GM19395 (cell line): ENCODE results near the gene TGIF2.
"Not testable (repeated sequence)": the region's sequence is repeated elsewhere in the genome, so short reads cannot be mapped to it uniquely, and the experiment has no call there.

ENCODE experiments used
- ATAC-seq: cut with Tn5 transposase; IDR thresholded peaks from one replicate; pipeline ENCODE4 v1.9.1; 2021; ENCODE audit warnings: mild to moderate bottlenecking, moderate library complexity; ENCODE audit not compliant: unreplicated experiment

The TGIF2 gene

GRCh38 chr20:36611625-36612024 lies 38.2 kb downstream of the TGIF2 start:
- no peak for ATAC-seq

GRCh38 chr20:36613974-36614373 lies 40.6 kb downstream of the TGIF2 start:
- no peak for ATAC-seq

GRCh38 chr20:36614781-36615557 lies 41.6 kb downstream of the TGIF2 start:
- ATAC-seq: no peak

GRCh38 chr20:36620917-36621316 lies 47.5 kb downstream of the TGIF2 start:
- no peak for ATAC-seq

GRCh38 chr20:36623444-36623843 lies 50.0 kb downstream of the TGIF2 start:
- no peak for ATAC-seq

GRCh38 chr20:36624068-36624943 lies 50.9 kb downstream of the TGIF2 start:
- ATAC-seq: no peak

- ATAC-seq: no peak
These were observed 51.5 kb downstream of the TGIF2 start for GRCh38 chr20:36624944-36625324.

GRCh38 chr20:36628076-36628475 lies 54.7 kb downstream of the TGIF2 start:
- no peak for ATAC-seq

GRCh38 chr20:36629719-36630681 lies 56.6 kb downstream of the TGIF2 start:
- ATAC-seq: no peak

GRCh38 chr20:36631646-36632045 lies 58.2 kb downstream of the TGIF2 start:
- no peak for ATAC-seq

GRCh38 chr20:36632147-36632486 lies 58.7 kb downstream of the TGIF2 start:
- ATAC-seq: no peak

GRCh38 chr20:36632487-36633284 lies 59.3 kb downstream of the TGIF2 start:
- no peak for ATAC-seq

- ATAC-seq: no peak
These were observed 59.9 kb downstream of the TGIF2 start for GRCh38 chr20:36633285-36633772.

GRCh38 chr20:36634342-36634741 lies 60.9 kb downstream of the TGIF2 start:
- no peak for ATAC-seq

- ATAC-seq: not testable (repeated sequence)
These were observed 65.5 kb downstream of the TGIF2 start for GRCh38 chr20:36638876-36639400.

- ATAC-seq: no peak
These were observed 68.1 kb downstream of the TGIF2 start for GRCh38 chr20:36641506-36641843.

- no peak for ATAC-seq
These were observed 68.7 kb downstream of the TGIF2 start for GRCh38 chr20:36642136-36642535.
